ENCODE data around the gene GLG1.
"Not testable (repeated sequence)": the region's sequence is repeated elsewhere in the genome, so short reads cannot be mapped to it uniquely, and the experiment has no call there.

Gene GLG1

DNA sequence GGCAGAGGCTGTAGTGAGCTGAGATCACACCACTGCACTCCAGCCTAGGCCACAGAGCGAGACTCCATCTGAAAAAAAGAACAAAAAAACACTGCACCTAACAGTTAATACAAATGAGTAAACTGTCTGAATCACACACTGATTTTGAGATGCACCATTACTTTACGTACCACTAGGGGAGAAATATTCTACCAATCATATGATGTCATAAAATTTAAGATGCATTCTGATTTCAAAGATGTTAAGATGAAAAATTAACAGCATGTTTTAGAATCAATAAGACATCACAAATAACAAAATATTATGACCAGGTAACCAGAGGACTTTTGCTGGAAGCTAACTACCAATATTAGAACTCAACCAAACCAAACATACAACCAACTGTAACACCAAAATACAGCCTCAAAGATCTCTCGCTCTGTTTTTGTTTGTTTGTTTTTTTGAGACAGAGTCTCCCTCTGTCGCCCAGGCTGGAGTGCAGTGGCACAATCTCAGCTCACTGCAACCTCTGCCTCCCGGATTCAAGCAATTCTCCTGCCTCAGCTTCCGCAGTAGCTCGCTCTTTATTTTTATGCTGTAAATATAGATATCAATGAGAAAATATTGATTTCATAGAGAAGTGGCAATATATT is 31.6 kb downstream of the GLG1 start:
- DNase-seq (ENCODE audit: low read depth in 3 of 3) = no peak

DNA sequence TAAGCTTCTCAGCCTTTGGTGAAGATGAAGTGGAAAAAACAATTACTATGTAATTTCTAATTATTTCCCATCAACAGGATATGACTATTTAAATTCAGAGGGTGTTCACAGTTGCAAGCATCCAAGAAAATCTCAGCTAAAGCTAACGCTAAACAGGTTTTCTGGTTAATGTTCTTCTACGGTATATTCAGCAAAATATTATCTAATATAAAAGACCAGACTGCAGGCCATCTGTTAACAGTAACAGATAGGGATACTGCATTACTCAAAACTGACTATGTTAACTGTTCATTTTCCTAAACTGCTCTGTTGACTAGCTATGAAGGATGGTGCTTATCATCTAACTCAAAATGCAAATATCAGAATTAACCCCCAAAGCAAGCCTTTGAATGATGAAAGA is 32.8 kb downstream of the GLG1 start:
- no peak for DNase-seq (ENCODE audit: low read depth in 3 of 3)

DNA sequence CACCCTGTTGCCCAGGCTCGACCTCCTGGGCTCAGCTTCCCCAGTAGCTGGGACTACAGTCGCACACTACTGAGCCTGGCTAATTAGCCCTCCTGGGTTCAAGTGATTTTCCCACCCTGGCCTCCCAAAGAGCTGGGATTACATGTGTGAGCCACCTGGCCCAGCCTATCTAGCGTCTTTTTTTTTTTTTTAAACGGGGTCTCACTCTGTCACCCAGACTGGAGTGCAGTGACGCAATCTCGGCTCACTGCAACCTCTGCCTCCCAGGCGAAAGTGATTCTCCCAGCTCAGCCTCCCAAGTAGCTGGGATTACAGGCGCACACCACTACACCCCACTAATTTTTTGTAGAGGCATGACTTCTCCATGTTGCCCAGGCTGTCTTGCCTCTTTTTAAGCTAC is 33.3 kb downstream of the GLG1 start:
- DNase-seq (ENCODE audit: low read depth in 3 of 3) = no peak

DNA sequence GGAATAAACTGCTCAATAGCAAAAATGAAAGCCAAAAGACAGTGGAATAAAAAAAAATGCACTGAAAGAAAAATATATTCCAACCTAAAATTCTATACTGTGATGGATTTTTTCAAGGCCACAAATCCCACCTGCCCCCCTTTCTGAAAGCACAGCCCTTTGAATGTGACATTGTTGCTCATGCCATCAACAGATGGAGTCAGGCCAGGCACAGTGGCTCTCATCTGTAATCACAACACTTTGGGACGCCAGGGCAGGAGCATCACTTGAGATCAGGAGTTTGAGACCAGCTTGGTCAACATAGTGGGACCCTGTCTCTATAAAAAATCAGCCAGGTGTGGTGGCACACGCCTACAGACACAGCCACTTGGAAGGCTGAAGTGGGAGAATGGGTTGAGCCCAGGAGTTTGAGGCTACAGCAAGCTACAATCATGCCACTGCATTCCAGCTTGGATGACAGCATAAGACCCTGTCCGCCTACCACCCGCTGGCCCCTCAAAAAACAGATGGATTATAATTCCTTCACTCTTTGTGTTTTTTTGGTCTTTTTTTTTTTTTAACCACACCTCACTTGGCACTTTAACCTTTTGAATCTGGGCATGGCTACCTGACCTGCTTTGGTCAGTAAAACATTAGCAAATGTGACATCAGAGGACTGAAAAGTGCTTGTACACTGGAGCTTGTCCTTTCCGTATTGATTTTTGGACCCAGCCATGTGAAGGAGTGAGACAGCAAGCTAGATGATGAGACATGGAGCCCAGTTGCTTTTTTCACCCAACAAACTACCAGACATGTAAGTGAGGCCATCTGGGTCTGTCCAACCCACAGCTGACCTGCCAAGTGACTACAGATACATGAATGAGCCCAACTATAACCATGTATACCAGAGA is 36.3 kb downstream of the GLG1 start:
- no peak for DNase-seq (ENCODE audit: low read depth in 3 of 3)

DNA sequence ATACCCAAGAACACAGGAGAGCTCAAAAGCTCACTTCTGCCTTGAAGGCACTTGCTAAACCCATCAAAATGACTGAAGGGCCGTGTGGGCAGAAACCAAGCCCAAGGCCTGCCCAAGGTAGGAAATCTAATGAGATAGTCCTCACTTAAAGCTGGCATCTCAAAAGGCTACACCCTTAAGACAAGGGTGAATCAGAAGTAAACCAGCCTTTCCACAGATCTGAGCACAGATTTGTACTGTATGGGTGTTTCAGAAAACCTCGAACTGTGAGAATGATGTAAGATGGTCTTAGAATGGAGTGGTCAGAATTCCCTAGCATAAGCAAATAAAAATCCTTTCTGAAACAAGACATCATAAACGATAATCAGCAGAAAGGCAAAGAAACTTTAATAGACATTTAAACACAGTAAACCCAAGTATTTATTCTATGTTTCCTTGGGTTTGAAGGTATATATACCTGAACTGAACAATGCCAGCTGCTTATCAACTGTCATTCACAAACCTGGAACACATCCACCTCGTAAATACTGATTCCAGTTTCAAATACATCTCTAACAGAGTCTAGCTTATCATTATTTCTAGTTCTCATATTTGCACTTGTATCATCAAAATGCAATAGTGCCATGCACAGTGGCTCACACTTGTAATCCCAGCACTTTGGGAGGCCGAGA is 37.8 kb downstream of the GLG1 start:
- no peak for DNase-seq (ENCODE audit: low read depth in 3 of 3)

DNA sequence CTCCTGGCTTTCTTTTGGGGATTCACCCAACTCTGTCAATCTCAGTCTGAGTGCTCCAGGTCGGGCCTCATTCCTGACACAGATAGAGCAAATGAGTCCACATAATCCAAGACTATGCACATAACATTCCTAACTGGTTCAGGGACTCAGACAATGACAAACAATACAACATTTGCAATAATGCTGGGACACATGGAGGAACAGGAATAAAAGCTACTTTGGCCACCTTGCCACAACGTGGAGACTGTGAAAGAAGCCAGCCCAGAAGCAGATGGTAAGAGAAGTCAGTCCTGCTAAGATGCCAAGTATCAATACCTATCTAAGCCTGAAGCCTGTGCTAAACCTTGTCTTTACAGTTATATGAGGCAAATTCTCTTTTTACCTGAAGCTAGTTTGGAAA is 39.0 kb downstream of the GLG1 start:
- DNase-seq (ENCODE audit: low read depth in 3 of 3) = no peak

DNA sequence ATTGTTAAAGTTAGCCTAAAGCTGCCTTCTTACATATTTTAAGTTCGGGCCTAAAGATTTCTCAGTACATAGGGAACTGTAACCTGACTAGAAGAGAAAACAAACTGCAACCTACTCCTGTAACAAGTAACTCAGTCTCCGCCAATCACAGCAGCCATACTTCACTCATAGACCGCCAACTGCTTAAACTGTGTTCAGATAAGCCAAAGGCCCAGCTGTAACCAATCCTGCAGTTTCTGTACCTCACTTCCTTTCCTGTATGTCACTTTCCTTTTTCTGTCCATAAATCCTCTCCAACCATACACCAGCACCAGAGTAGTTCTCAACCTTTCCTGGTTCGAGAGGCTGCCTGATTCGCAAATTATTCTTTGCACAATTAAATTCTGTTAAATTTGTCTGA is 41.5 kb downstream of the GLG1 start:
- DNase-seq (ENCODE audit: low read depth in 3 of 3) = no peak

DNA sequence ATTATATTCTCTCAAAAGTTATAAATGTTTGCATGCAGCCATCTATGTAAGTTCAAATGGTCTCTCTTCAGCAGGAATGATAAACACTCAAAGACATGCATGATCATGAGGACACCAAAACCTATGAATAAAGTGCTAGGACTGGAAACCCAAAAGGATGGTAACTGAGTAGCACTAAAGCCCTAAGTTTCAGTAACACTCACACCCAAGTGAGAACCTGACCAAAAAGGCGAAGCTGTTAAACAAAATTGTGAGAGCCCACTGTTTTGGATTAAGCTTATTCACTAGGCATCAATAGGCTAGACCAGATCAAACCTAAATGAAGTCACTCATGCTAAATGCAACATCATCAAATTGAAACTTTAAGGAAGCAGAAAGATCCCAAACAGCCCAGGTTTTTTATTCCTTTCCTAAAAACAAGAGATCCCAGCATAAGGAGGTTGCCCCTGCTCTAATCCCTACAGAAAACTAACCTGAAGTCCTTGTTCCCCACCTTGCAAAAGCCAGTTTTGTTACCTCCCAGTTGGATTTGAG is 42.4 kb downstream of the GLG1 start:
- DNase-seq (ENCODE audit: low read depth in 3 of 3) = no peak

DNA sequence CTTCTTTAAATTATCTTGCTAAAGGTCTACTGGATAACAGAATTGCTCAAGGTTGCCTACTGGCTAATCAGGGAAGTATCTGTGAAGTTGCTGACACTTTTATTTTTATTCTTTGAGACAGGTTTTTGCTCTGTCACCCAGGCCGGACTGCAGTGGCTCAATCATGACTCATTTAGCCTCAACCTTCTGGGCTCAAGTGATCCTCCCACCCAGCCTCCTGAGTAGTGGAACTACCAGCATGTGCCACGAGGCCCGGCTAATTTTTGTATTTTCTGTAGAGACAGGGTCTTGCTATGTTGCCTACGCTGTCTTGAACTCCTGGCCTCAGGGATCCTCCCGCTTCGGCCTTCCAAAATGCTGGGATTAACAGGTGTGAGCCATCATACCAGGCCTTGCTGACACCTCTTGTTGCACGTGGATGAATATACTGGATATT is 43.1 kb downstream of the GLG1 start:
- no peak for DNase-seq (ENCODE audit: low read depth in 3 of 3)

DNA sequence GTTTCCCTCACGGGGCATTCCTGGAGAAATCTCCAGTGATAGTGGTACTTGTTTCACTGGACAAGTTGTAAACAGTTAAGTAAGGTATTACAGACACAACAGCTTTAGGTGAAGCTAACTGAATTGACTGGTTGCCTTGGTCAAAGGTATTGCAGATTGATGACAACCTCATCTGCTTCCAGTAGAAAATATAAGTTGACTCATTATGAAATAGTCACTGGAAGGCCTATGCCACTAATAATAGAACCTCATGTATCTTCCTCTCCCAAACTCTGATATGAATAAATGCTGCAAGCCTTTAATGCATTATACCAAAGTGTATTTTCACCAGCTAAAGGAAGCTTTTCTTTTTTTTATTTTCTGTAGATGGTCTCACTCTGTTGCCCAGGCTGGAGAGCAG is 44.8 kb downstream of the GLG1 start:
- no peak for DNase-seq (ENCODE audit: low read depth in 3 of 3)

DNA sequence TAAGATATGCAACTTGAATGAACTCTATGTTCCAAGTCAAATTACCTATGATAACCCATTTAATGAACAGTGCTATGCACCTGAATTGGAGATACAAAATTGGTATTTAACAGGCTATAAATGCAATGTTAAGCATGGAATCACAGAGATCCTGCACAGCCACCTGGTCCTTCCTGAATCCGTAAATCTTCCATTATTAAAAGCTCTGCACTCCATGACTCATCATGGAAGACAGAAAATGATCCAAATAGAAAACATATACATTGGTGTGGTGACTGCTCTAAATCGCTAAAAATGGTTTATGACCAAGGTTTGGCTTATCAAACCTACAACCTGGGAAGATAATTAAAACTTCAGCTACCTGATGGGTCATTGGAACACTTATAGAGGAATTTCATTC is 45.3 kb downstream of the GLG1 start:
- DNase-seq (ENCODE audit: low read depth in 3 of 3) = no peak

DNA sequence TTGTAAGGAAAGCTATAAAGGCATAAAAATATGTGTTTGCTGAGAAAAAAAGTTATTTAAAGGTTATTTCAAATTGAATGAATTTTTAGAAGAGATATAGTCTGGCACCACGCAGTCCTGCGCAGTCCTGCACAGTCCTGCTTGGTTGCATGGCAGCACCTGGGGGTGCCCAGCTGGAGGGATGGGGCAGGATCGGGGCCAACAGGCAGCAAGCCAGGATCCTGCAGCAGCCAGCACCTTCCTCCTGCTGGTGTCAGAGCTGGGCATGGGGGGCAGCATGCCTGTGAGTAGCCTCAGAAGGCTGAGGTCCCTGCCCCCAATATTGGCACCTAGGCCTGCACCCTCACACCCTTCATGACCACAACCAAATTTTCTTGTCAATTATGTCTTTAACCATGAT is 46.0 kb downstream of the GLG1 start:
- DNase-seq (ENCODE audit: low read depth in 3 of 3) = no peak

DNA sequence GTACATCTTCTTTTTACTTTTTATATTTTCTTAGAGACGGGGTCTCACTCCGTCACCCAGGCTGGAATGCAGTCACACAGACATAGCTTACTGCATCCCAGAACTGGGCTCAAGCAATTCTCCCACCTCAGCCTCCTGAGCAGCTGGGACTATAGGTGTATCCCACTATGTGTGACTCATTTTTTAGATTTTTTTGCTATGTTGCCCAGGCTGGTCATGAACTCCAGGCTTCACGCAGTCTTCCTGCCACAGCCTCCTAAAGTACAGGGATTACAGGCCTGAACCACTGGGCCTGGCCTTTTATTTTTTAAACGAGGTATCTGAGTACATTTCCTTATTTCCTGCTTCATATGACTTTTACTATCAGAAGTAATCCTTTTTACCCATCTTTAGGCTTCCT is 48.0 kb downstream of the GLG1 start:
- no peak for DNase-seq (ENCODE audit: low read depth in 3 of 3)

DNA sequence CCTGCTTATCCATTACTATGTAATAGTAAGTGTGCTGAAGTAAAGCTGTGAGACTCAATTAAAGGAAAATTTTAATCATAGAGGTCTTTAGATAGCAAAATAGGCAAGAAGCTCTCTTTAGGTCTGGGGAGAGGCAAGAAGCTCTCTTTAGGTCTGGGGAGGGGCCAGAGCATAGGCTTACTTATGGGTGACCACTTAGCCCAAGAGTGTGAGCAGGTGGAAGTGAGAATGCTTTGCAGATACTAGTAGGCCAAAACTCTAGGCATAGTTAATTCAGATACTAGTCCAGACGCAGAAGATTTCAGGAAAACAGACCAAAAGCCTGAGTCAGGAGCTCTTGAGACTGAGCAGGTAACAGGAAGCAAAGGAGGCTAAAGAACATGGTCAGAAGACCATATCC is 49.6 kb downstream of the GLG1 start:
- DNase-seq (ENCODE audit: low read depth in 3 of 3) = no peak

DNA sequence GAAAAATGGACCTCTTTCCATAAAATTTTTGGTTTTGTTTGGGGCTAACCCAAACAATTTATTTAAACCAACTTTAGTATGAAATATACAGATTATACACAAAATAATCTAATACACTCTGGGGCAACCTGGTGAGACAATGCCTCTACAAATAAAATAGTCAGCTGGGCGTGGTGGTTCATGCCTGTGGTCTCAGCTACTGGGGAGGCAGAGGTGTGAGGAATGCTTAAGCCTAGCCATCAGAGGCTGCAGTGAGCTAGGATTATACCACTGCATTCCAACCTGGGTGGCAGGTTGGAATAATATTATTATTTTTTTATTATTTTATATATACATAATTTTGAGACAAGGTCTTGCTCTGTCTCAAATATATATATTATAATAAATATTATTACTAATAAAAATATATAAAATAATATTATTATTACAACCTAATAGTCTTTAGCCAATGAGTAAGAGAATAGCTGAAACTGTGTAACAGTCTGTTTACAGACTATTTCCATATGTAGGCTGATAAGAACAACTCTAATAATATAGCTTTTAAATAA is 50.5 kb downstream of the GLG1 start:
- DNase-seq (ENCODE audit: low read depth in 3 of 3) = no peak

DNA sequence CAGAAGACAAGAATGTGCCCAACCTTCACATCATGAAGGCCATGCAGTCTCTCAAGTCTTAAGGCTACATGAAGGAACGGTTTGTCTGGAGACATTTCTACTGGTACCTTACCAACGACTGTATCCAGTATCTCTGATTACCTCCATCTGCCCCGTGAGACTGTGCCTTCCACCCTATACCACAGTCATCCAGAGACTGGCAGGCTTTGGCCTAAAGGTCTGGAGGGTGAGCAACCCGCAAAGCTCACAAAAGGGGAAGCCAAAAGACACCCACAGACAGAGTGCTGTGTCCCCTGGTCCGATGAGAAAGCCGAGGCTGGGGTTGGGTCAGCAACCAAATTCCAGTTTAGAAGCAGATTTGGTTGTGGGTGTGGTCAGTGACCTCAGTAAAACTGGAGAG is 54.6 kb downstream of the GLG1 start:
- not testable (repeated sequence) for DNase-seq (ENCODE audit: low read depth in 3 of 3)

DNA sequence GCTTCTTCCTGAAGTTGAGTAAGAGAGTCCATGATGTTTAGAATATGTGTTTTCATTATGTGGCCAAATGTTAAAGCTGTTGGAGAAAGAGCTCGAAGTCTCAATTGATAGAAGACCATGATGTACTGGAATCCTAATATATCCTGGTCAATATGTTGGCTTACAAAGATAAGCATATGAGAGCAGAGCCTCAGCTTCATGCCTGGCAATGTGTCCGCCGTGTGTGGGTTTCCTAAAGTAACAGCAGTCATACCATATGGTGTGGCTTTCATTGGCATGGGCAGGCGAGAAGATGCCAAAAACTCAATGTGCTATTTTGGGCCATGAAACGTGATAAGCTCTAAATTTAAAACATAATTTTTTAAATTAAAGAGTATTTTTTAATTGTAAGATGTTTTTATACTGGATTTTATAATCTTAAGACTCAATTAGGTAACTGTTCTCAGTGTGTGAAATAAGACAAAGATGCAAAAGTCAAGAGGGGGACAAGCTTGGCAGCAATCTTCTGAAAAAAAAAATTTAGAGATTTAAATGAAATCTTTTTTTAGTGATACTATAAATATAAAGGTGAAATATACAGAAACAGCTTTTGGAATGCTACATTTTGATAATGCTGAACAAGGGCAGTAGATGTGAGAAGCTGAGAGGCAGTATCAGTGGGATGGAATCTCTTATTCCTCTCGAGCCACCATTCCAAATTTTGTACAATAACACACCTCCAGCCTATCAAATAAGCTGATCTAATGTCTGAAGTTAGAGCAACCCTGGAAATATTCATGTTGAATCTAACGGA is 56.5 kb downstream of the GLG1 start:
- DNase-seq (ENCODE audit: low read depth in 3 of 3) = not testable (repeated sequence)

DNA sequence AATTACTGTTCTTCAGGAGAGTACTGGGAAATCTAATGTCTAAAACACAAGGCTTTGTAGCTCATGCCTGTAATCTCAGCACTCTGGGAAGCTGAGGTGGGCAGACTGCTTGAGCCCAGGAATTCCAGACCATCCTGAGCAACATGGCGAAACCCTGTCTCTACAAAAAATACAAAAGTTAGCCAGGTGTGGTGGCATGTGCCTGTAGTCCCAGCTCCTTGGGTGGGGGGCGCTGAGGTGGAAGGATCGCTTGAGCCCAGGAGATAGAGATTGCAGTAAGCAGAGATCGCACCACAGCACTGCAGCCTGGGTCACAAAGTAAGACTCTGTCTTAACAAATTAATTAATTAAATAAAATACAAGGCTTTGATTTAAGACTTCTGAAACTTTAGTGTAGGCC is 60.8 kb downstream of the GLG1 start:
- not testable (repeated sequence) for DNase-seq (ENCODE audit: low read depth in 3 of 3)

DNA sequence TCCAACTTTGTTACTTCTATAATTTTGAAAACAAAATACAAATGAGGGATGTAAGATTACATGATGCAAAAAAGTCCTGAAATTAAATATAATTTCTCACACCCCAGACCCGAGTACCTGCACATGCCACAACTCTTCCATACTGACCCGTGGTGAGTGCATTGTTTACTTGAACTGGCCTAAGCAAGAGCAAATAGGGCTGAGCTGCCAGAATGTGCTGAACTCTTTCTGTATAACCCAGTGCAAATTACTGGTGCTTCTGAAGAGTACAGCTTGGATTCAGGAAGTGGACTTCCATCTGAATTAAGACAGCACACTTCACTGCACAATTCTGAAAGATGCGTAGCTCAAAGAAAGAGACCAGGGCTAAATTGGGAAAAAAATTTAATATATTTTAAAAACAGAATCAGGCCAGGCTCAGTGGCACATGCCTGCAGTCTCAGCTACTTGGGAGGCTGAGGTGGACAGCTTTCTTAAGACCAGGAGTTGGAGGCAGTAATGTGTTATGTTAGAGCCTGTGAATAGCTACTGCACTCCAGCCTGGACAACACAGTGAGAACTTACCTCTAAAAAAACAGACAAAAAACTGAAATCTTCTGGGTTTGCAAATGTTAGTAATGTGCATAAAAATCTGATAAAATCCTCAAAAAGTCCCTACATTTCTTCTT is 63.9 kb downstream of the GLG1 start:
- DNase-seq (ENCODE audit: low read depth in 3 of 3) = not testable (repeated sequence)

DNA sequence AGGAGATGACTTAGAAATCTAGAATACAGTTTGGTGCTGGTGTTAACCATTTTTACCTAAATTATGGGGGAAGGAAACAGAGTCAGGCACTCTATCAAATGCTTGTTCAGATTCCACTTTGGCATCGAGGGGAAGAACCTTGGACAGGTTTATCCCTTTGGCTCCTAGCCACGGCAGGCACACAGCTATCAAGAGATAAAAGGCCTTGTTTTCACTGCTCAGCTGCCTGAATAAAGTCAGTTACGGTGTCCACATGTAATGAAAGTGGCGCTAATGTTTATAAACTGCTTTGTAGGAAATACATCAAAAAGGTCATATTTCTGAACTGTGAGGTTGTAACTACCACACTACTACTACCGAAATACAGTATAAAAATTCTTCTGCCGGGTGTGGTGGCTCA is 66.3 kb downstream of the GLG1 start:
- DNase-seq (ENCODE audit: low read depth in 3 of 3) = not testable (repeated sequence)

DNA sequence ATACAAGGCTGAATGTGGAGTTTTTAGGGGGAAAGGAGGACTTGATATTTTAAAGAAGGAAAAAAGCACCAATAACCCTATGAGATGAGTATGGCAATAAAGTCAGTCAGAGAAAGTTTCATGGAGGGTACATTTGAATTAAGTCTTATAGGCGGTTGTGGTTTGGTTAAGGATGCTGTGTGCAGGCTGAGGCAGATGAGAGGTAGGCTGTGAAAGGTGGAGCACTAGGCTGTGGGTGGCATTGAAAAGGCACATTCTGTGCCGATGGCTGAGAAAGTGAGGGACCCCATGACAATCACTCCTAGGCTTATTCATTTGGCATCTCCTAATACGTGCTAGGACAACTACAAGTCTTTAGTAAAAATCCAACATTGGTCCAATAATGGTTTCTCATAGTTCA is 68.1 kb downstream of the GLG1 start:
- DNase-seq (ENCODE audit: low read depth in 3 of 3) = not testable (repeated sequence)
